H1 (cell line): Measurements from ENCODE around the gene RDH14. TPM values are rescaled to one million over a fixed set of nuclear protein-coding genes. Genes with fewer than 3 reads are reported as not detected.

ENCODE experiments used
- CTCF ChIA-PET: fragments of 300-600 bp; sonication (Branson Sonifier 250); formaldehyde crosslinking; loops from one replicate; lab custom pipeline; 2021; ENCODE audit not compliant: partially characterized antibody; lab: Charles Lee
- POLR2A ChIA-PET: fragments of 300-600 bp; sonication (Branson Sonifier 250); formaldehyde crosslinking; loops from one replicate; lab custom pipeline; 2021; ENCODE audit warnings: inconsistent platforms; ENCODE audit not compliant: partially characterized antibody; lab: Charles Lee
- DNase-seq, 2 experiments: peaks; one replicate each; pipeline versions ENCODE4 v3.0.0 to v3.0.0-alpha.2; 2010 to 2022; ENCODE audit warnings: low spot score in 2 of 2, low read depth in 1 of 2, mixed read lengths in 1 of 2
- FAIRE-seq: peaks from 2 replicates; lab custom pipeline; 2011; peaks lifted over from hg19 to GRCh38; lab: Jason Lieb, UNC
- H2AFZ ChIP-seq: 2 replicates; pipeline ENCODE4 v1.8.1; 2012; ENCODE audit warnings: low read length, inconsistent platforms
- H2AK5ac ChIP-seq: 2 replicates; pipeline ENCODE4 v1.6.1; 2013; ENCODE audit warnings: low read depth, low read length
- H2BK120ac ChIP-seq: replicated peaks from 2 replicates; pipeline ENCODE3; 2013; ENCODE audit warnings: low read depth, low read length, inconsistent platforms
- H2BK12ac ChIP-seq: 2 replicates; pipeline ENCODE4 v1.6.1; 2013; ENCODE audit warnings: low read depth, low read length
- H2BK15ac ChIP-seq: 2 replicates; pipeline ENCODE4 v1.6.1; 2013; ENCODE audit warnings: low read length
- H2BK20ac ChIP-seq: 2 replicates; pipeline ENCODE4 v1.6.1; 2013; ENCODE audit warnings: low read length
- H2BK5ac ChIP-seq: 2 replicates; pipeline ENCODE4 v1.6.1; 2013; ENCODE audit warnings: low read depth, low read length
- H3K14ac ChIP-seq: 2 replicates; pipeline ENCODE4 v1.6.1; 2013; ENCODE audit warnings: inconsistent platforms; ENCODE audit not compliant: insufficient read length
- H3K18ac ChIP-seq: 2 replicates; pipeline ENCODE4 v1.6.1; 2013; ENCODE audit warnings: low read length; ENCODE audit errors: extremely low read depth
- H3K23ac ChIP-seq: 2 replicates; pipeline ENCODE4 v1.6.1; 2013; ENCODE audit warnings: inconsistent platforms; ENCODE audit not compliant: insufficient read length
- H3K23me2 ChIP-seq: 2 replicates; pipeline ENCODE4 v1.6.1; 2013; ENCODE audit warnings: low read depth, low read length
- H3K27ac ChIP-seq: 2 replicates; pipeline ENCODE4 v1.6.1; 2011; ENCODE audit warnings: low read depth, low read length, inconsistent platforms
- H3K27me3 ChIP-seq, 4 experiments: replicated peaks in 1 of 4; 1 replicate in 1 of 4; 2 replicates in 3 of 4; pipeline versions ENCODE4 v1.6.1 to v1.8.1; 2011 to 2013; ENCODE audit warnings: low read length in 3 of 4, mild to moderate bottlenecking in 3 of 4, inconsistent platforms in 2 of 4, mixed read lengths in 2 of 4, moderate library complexity in 1 of 4; ENCODE audit not compliant: control insufficient read depth in 3 of 4, insufficient read depth in 3 of 4; ENCODE audit errors: extremely low read depth in 1 of 4
- H3K36me3 ChIP-seq, 4 experiments: 2 replicates each; pipeline versions ENCODE4 v1.6.1 to v1.8.1; 2011 to 2013; ENCODE audit warnings: mild to moderate bottlenecking in 4 of 4, low read length in 3 of 4, moderate library complexity in 2 of 4, control low read depth in 1 of 4, inconsistent platforms in 1 of 4; ENCODE audit not compliant: insufficient read depth in 4 of 4, control insufficient read depth in 2 of 4
- H3K4ac ChIP-seq: replicated peaks from 2 replicates; pipeline ENCODE3; 2013; ENCODE audit warnings: low read length, low read depth, mixed read lengths, inconsistent platforms; ENCODE audit not compliant: insufficient read length
- H3K4me1 ChIP-seq, 4 experiments: replicated peaks in 1 of 4; 1 replicate in 1 of 4; 2 replicates in 3 of 4; pipeline versions ENCODE4 v1.6.1 to v1.8.1; 2011 to 2013; ENCODE audit warnings: low read length in 3 of 4, inconsistent platforms in 2 of 4, mixed read lengths in 1 of 4; ENCODE audit not compliant: insufficient read depth in 4 of 4, control insufficient read depth in 3 of 4
- H3K4me2 ChIP-seq, 2 experiments: 2 replicates each; pipeline versions ENCODE4 v1.6.1 to v1.8.1; 2011 to 2013; ENCODE audit warnings: low read depth in 2 of 2, low read length in 2 of 2, control low read depth in 1 of 2, inconsistent platforms in 1 of 2, mild to moderate bottlenecking in 1 of 2; ENCODE audit not compliant: insufficient read depth in 1 of 2
- H3K4me3 ChIP-seq, 4 experiments: fragments of 200-600, 300-600 bp in 1 of 4; sonication (generic), shearing (Covaris generic), sonication (Bioruptor Twin) in 1 of 4; 2 replicates each; pipeline versions ENCODE4 v1.5.1 to v1.8.1; 2011 to 2016; ENCODE audit warnings: low read length in 4 of 4, low read depth in 3 of 4, control low read depth in 2 of 4, inconsistent platforms in 2 of 4, mild to moderate bottlenecking in 2 of 4, mixed read lengths in 1 of 4, moderate library complexity in 1 of 4; ENCODE audit not compliant: insufficient read depth in 2 of 4; ENCODE audit errors: extremely low read depth in 1 of 4
- H3K56ac ChIP-seq: replicated peaks from 2 replicates; pipeline ENCODE3; 2013; ENCODE audit warnings: low read depth, mild to moderate bottlenecking, mixed read lengths, low read length, inconsistent platforms; ENCODE audit not compliant: insufficient read length
- H3K79me1 ChIP-seq: 2 replicates; pipeline ENCODE4 v1.6.1; 2013; ENCODE audit warnings: low read depth, low read length, control low read depth
- H3K79me2 ChIP-seq, 2 experiments: 2 replicates each; pipeline versions ENCODE4 v1.6.1 to v1.8.1; 2012 to 2013; ENCODE audit warnings: low read length in 2 of 2, mild to moderate bottlenecking in 2 of 2, inconsistent platforms in 1 of 2; ENCODE audit not compliant: insufficient read depth in 2 of 2, control insufficient read depth in 1 of 2
- H3K9ac ChIP-seq, 4 experiments: replicated peaks in 1 of 4; 1 replicate in 1 of 4; 2 replicates in 3 of 4; pipeline versions ENCODE4 v1.6.1 to v1.8.1; 2011 to 2013; ENCODE audit warnings: low read depth in 3 of 4, low read length in 3 of 4, control low read depth in 2 of 4, mild to moderate bottlenecking in 2 of 4, moderate library complexity in 2 of 4, inconsistent platforms in 1 of 4; ENCODE audit errors: extremely low read depth in 1 of 4
- H3K9me3 ChIP-seq, 2 experiments: 2 replicates each; pipeline versions ENCODE4 v1.6.1 to v1.8.1; 2012 to 2013; ENCODE audit warnings: mild to moderate bottlenecking in 2 of 2, moderate library complexity in 2 of 2, control low read depth in 1 of 2, inconsistent platforms in 1 of 2, low read depth in 1 of 2, low read length in 1 of 2, mixed read lengths in 1 of 2; ENCODE audit not compliant: insufficient read depth in 2 of 2
- H4K20me1 ChIP-seq, 2 experiments: replicated peaks in 1 of 2; 2 replicates each; pipeline versions ENCODE3 to v1.8.1; 2011 to 2013; ENCODE audit warnings: inconsistent platforms in 2 of 2, low read length in 2 of 2, mild to moderate bottlenecking in 1 of 2; ENCODE audit not compliant: insufficient read depth in 2 of 2, control insufficient read depth in 1 of 2
- H4K5ac ChIP-seq: 2 replicates; pipeline ENCODE4 v1.6.1; 2013; ENCODE audit warnings: low read length, low read depth, mixed read lengths, inconsistent platforms; ENCODE audit not compliant: insufficient read length
- H4K8ac ChIP-seq: 2 replicates; pipeline ENCODE4 v1.8.0; 2013; ENCODE audit warnings: mild to moderate bottlenecking, moderate library complexity, low read length, inconsistent platforms; ENCODE audit not compliant: insufficient read depth; ENCODE audit errors: extremely low read depth
- H4K91ac ChIP-seq: replicated peaks from 2 replicates; pipeline ENCODE3; 2013; ENCODE audit warnings: low read length, mixed read lengths, inconsistent platforms; ENCODE audit not compliant: insufficient read length
- SUZ12 ChIP-seq: fragments of 200-600 bp; sonication (generic); IDR thresholded peaks from 2 replicates; pipeline ENCODE4 v1.6.1; 2012; ENCODE audit warnings: mild to moderate bottlenecking, inconsistent platforms, low read length, moderate library complexity, mixed read lengths
- polyA plus RNA-seq, 7 experiments: library from polyadenylated mRNA; depleted of rRNA in 3 of 7; stranded (reverse) in 5 of 7; unstranded in 2 of 7; fragments of >200 nt in 5 of 7; fragments of 200-250 nt in 2 of 7; gene quantifications; 1 replicate in 5 of 7; 2 replicates in 1 of 7; 4 replicates in 1 of 7; pipeline versions ENCODE4 v1.2.1 to v1.2.3, GENCODE V29; 2011 to 2013; ENCODE audit warnings: missing spikeins in 2 of 7, mixed read lengths in 2 of 7
- total RNA-seq: library from RNA; stranded (reverse); fragmentation: NEBNext Ultra II Directional; extraction: Animal tissue kit (Norgen Biotek cat#: 25700); gene quantifications from 2 replicates; pipeline ENCODE4 v1.2.1, GENCODE V29; 2021

Gene RDH14
- total and polyA plus RNA-seq, 2 of the 8 experiments (the other 6 are each of a cell fraction or from before 2014, with no cell fraction given) = 14.7 to 23.6 TPM

DNA sequence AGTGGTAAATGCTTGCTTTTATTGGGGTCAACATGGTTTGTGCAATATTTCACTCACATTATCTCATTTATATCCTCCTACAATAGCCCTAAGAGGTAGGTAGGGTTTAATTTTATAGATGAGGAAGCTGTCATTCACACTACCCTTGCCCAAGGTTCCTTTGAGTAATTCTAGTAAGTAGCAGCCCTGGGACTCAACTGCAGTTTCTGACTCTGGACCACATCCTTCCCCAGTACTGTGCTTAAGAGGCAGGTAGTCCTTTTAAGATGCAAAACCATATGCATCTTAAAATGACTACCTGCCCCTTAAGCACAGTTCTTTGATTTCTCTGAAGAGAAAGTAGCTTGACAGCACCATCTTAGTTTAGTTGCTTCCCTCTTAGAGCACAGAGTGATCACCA is 44.7 kb upstream of the RDH14 start:
- H3K79me1 ChIP-seq = no peaks in the 10 kb centered on the region
- ChIA-PET CTCF (interaction anchor here (0.9 to 1.4 kb wide), 4 partner anchors 85 to 218 kb away, joined by 3 to 7 read pairs (median 3); no protein-coding TSS in a partner anchor), POLR2A (no interaction called here)
- H3K23me2 ChIP-seq = no peaks in the 10 kb centered on the region
- H3K4me2 ChIP-seq = no peak overlapping the region
- H3K4me3 ChIP-seq = no peak overlapping the region
- no peak overlapping the region for H4K8ac ChIP-seq
- no peaks in the 10 kb centered on the region for H3K27me3 ChIP-seq
- no peaks in the 10 kb centered on the region for H3K9me3 ChIP-seq
- no peak overlapping the region for H2BK5ac ChIP-seq
- H2BK120ac ChIP-seq = no peak overlapping the region
- FAIRE-seq = no peak
- H2BK15ac ChIP-seq = no peak overlapping the region
- TF ChIP-seq SUZ12 = no peak
- H2BK12ac ChIP-seq = no peak overlapping the region
- H3K9ac ChIP-seq = no peak overlapping the region
- H3K4ac ChIP-seq = no peak overlapping the region
- H2BK20ac ChIP-seq = no peak overlapping the region
- no peak overlapping the region for H2AFZ ChIP-seq
- H3K56ac ChIP-seq = no peak overlapping the region
- H3K23ac ChIP-seq = no peak overlapping the region
- H3K27ac ChIP-seq = no peak overlapping the region
- no peak for DNase-seq
- no peaks in the 10 kb centered on the region for H4K20me1 ChIP-seq
- H3K14ac ChIP-seq = no peak overlapping the region
- no peaks in the 10 kb centered on the region for H3K79me2 ChIP-seq
- no peaks in the 10 kb centered on the region for H3K4me1 ChIP-seq
- no peak overlapping the region for H2AK5ac ChIP-seq
- H4K5ac ChIP-seq = no peak overlapping the region
- no peak overlapping the region for H3K18ac ChIP-seq
- H4K91ac ChIP-seq = no peak overlapping the region
- H3K36me3 ChIP-seq = no peaks in the 10 kb centered on the region
